Upper lobe of left lung (tissue), 6 donors: ENCODE measurements around the gene UBL7. TPM values are rescaled to one million over a fixed set of nuclear protein-coding genes. Genes with fewer than 3 reads are reported as not detected.

Experiments used
- ATAC-seq, 2 donors: fragments of 200-7000 bp; cut with Tn5 transposase; one replicate each; pipeline ENCODE4 v1.9.1; 2022; ENCODE audit warnings: mild to moderate bottlenecking in 2 of 2, moderate library complexity in 2 of 2; ENCODE audit not compliant: low FRiP score in 2 of 2
- DNase-seq, 2 donors: peaks; one replicate each; pipeline ENCODE4 v3.0.0-alpha.2; 2019 to 2020
- H3K27ac ChIP-seq, 4 donors: fragments of 200-600 bp; sonication (generic); one replicate each; pipeline ENCODE4 v1.5.1; 2016 to 2019
- H3K27me3 ChIP-seq, 4 donors: fragments of 200-600 bp; sonication (generic); one replicate each; pipeline ENCODE4 v1.5.1; 2017 to 2019
- H3K36me3 ChIP-seq, 4 donors: fragments of 200-600 bp; sonication (generic); one replicate each; pipeline ENCODE4 v1.5.1; 2016 to 2019
- H3K4me1 ChIP-seq, 4 donors: fragments of 200-600 bp; sonication (generic); one replicate each; pipeline ENCODE4 v1.5.1; 2018 to 2019
- H3K4me3 ChIP-seq, 4 donors: fragments of 200-600 bp; sonication (generic); one replicate each; pipeline ENCODE4 v1.5.1; 2017 to 2019; ENCODE audit warnings: mild to moderate bottlenecking in 2 of 4, moderate library complexity in 1 of 4
- H3K9me3 ChIP-seq, 4 donors: fragments of 200-600 bp; sonication (generic); one replicate each; pipeline ENCODE4 v1.5.1; 2018 to 2019
- EP300 ChIP-seq, 4 donors: sonication (generic); formaldehyde crosslinking; IDR thresholded peaks; one replicate each; pipeline ENCODE4 v1.5.1; 2017; ENCODE audit warnings: antibody characterized with exemption in 4 of 4, control low read depth in 2 of 4
- POLR2A ChIP-seq, 4 donors: fragments of 450-650 bp; IDR thresholded peaks; one replicate each; pipeline ENCODE4 v1.5.1; 2016 to 2017; ENCODE audit warnings: antibody characterized with exemption in 4 of 4, mild to moderate bottlenecking in 2 of 4
- POLR2AphosphoS5 ChIP-seq, 2 donors: sonication (generic); formaldehyde crosslinking; IDR thresholded peaks; one replicate each; pipeline ENCODE4 v1.5.1; 2017; ENCODE audit warnings: antibody characterized with exemption in 2 of 2
- WGBS, 2 donors: methylation state at CpG; one replicate each; pipeline ENCODE4 v1.1.5; 2017 to 2018; 5-methylcytosine and 5-hydroxymethylcytosine counted together
- total RNA-seq, 6 donors: library from RNA; depleted of rRNA in 4 of 6; stranded (reverse); fragments of >200 nt in 4 of 6; gene quantifications; one replicate each; pipeline versions ENCODE4 v1.1.0 to v1.2.1, GENCODE V29; 2016 to 2021
- TF ChIP-seq, protein P1 (sequence below), 6 experiments: fragments of 450-650 bp in 4 of 6; fragments of 200-600 bp in 2 of 6; sonication (generic) in 2 of 6; IDR thresholded peaks; one replicate each; pipeline ENCODE4 v1.5.1; 2016 to 2019; ENCODE audit warnings: antibody characterized with exemption in 6 of 6
- donor health status: DM: no; HTN: no; CAD: no; lungs with moderate emphysema.
- donor health status: DM: no; HTN: yes; CAD: no; lungs with severe emphysema.

UBL7 gene
- total RNA-seq, 6 donors from 2014 or later, result 22.0 to 53.1 (median 48.6) TPM

DNA sequence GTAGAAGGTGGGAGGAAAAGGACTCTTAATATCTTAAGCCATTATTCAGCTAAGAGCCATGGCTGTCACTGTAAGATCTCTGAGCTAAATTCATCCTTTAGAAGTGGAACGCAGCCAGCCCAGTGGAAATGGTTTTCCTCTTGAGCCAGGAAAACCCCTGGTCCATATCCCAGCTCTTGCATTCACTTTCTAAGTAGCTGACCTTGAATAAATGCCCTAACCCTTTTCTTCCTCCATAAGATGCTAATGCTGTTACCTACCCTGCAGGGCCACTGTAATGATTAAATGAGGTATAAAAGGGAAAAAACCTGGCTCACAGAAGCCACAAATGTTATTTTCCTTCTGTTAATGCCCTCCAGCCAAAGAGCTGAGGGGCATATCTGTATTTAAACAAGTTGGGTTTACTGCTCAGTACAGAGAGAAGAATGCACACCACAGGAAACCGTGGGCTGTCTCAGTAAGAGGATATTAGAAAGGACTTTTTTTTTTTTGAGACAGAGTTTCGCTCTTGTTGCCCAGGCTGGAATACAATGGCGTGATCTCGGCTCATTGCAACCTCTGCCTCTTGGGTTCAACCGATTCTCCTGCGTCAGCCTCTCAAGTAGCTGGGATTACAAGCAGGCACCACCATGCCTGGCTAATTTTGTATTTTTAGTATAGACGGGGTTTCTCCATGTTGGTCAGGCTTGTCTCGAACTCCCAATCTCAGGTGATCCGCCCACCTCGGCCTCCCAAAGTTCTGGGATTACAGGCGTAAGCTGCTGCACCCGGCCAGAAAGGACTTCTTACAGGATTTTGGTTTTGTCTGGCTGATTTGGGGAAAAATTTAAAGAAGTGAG, 6.8 kb downstream of the UBL7 start:
- peak overlapping the region in 1 of 4 donors; percentile 2 for H3K27ac ChIP-seq
- H3K27me3 ChIP-seq, result no peaks in the 10 kb centered on the region
- peaks cover 0 to 5% (median 0%) of the 10 kb centered on the region in 4 donors for H3K4me1 ChIP-seq
- ATAC-seq, result no peak
- no peak overlapping the region for H3K4me3 ChIP-seq
- DNase-seq, result no peak
- 80 to 82% methylated on average over 13 of the region's 13 CpGs for WGBS, 2 donors
- no peaks in the 10 kb centered on the region for H3K9me3 ChIP-seq
- TF ChIP-seq, protein P1, sequence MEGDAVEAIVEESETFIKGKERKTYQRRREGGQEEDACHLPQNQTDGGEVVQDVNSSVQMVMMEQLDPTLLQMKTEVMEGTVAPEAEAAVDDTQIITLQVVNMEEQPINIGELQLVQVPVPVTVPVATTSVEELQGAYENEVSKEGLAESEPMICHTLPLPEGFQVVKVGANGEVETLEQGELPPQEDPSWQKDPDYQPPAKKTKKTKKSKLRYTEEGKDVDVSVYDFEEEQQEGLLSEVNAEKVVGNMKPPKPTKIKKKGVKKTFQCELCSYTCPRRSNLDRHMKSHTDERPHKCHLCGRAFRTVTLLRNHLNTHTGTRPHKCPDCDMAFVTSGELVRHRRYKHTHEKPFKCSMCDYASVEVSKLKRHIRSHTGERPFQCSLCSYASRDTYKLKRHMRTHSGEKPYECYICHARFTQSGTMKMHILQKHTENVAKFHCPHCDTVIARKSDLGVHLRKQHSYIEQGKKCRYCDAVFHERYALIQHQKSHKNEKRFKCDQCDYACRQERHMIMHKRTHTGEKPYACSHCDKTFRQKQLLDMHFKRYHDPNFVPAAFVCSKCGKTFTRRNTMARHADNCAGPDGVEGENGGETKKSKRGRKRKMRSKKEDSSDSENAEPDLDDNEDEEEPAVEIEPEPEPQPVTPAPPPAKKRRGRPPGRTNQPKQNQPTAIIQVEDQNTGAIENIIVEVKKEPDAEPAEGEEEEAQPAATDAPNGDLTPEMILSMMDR (IDR thresholded peaks at IDR 0.05), result no peak
- TF ChIP-seq EP300 (IDR thresholded peaks at IDR 0.05), result no peak
- no peak for TF ChIP-seq POLR2AphosphoS5 (IDR thresholded peaks at IDR 0.05)
- no peak for TF ChIP-seq POLR2A (IDR thresholded peaks at IDR 0.05)
- H3K36me3 ChIP-seq, result peaks cover 13 to 91% (median 46%) of the 10 kb centered on the region in 4 donors

DNA sequence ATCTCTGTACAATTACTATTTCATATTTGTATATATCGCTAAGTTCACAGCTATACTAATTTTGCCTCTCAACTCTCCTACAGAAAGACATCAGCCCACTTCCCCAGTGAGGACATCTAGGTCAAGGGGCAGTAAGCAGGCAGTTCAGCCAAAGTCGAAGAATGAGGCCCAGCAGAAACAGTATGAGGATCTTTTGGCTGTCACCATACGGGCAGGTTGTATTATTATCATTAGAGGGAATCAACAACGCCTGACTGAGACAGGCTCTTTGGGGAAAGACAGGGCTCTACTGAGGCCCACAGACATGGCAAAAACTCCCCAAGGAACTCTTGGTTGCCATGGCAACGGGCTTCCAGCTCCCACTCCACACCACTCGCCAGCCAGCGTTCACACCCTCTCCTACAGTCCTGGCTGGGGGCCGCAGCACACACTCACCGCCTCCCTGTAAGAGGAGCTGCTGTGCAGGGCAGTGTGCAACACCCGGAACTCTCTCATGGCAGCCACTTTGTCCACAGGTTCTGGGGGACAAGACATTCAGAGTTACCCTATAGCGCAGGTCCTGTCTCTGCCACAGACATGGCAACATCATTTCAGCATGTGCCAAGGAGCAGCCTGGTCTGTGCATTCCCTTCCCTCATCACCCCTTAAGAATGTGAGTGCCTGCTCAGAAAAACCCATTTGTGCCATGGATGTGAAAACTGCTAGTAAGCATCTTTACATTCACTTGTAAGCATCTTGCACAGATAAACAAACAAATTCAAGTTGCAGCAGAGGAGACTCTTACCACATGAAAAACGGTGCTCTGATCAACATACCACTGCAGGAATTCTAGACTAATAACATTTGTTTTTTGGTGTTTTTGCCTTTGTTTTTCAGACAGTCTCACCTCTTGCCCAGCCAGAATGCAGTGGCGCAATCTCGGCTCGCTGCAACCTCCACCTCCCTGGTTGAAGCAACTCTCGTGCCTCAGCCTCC, 8.8 kb downstream of the UBL7 start:
- 85 to 86% methylated on average over 14 to 16 of the region's 16 CpGs for WGBS, 2 donors
- no peak overlapping the region for H3K27ac ChIP-seq
- ATAC-seq (no peak), DNase-seq (no peak)
- H3K4me3 ChIP-seq, result no peak overlapping the region
- H3K4me1 ChIP-seq, result peaks cover 0 to 5% (median 0%) of the 10 kb centered on the region in 4 donors
- TF ChIP-seq POLR2AphosphoS5 (IDR thresholded peaks at IDR 0.05) (no peak), EP300 (IDR thresholded peaks at IDR 0.05) (no peak), POLR2A (IDR thresholded peaks at IDR 0.05) (no peak)
- TF ChIP-seq, protein P1 (IDR thresholded peaks at IDR 0.05), result no peak
- no peaks in the 10 kb centered on the region for H3K9me3 ChIP-seq
- peaks cover 22 to 94% (median 64%) of the 10 kb centered on the region in 4 donors for H3K36me3 ChIP-seq
- no peaks in the 10 kb centered on the region for H3K27me3 ChIP-seq

DNA sequence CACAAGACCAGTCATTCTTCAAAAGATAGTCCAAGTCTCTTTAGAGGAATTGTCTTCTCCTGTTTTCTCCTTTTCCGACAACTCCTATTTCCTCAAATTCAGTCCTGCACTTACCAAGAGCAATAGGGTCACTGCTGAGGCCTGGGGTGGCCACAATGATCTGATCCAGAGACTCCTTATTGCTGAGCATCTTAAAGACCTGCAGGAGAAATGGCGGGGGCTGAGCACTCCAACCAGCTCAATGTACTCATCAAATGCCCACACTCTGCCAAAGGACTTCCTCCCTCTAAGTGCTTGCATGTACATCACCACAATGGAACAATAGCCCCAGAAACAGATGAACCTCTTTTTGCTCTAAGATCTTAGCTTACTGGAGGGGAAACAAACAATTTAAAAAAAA, 9.6 kb downstream of the UBL7 start:
- no peak for ATAC-seq
- peaks cover 29 to 94% (median 69%) of the 10 kb centered on the region in 4 donors for H3K36me3 ChIP-seq
- H3K27me3 ChIP-seq, result no peaks in the 10 kb centered on the region
- WGBS, 2 donors, result 77 to 95% methylated on average over 2 of the region's 2 CpGs
- DNase-seq, result no peak
- H3K4me3 ChIP-seq, result no peak overlapping the region
- H3K9me3 ChIP-seq, result no peaks in the 10 kb centered on the region
- TF ChIP-seq, protein P1 (IDR thresholded peaks at IDR 0.05), result no peak
- TF ChIP-seq POLR2AphosphoS5 (IDR thresholded peaks at IDR 0.05) (no peak), POLR2A (IDR thresholded peaks at IDR 0.05) (no peak)
- H3K27ac ChIP-seq, result no peak overlapping the region
- H3K4me1 ChIP-seq, result peaks cover 0 to 5% (median 0%) of the 10 kb centered on the region in 4 donors

DNA sequence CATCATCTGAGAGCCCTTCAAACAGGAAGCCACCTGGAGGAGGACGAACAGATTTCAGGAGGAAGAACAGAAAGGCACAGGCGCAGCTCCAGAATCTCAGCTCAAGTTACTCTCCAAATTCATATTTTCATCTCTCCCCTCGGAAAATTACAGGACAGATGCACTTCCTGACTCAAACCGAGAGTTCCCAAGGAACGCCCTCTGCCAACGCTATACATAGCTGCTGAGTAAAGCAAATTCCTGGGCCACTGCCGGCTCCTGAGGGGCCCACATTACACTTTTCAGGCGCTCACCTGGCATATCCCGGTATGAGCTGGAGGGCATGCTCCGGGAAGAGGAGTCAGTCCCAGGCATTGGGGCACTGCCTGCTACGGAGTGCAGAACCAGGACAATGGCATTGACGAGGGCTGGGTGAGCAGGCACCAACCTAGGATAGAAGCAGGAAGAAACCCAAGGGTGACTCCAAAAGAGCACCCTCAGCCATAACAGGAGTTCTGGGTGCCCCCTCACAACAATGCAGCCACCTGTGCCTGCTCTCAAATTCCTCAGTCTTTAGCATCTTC, 11.2 kb downstream of the UBL7 start:
- WGBS, 2 donors, result 94 to 96% methylated on average over 4 to 12 of the region's 12 CpGs
- peaks cover 32 to 94% (median 77%) of the 10 kb centered on the region in 4 donors for H3K36me3 ChIP-seq

More for the DNA sequence above, 11.2 kb downstream of the UBL7 start:
- H3K4me1 ChIP-seq, result peaks cover 0 to 5% (median 0%) of the 10 kb centered on the region in 4 donors
- no peaks in the 10 kb centered on the region for H3K27me3 ChIP-seq
- ATAC-seq (no peak), DNase-seq (no peak)
- H3K27ac ChIP-seq, result no peak overlapping the region
- no peaks in the 10 kb centered on the region for H3K9me3 ChIP-seq
- H3K4me3 ChIP-seq, result no peak overlapping the region
- TF ChIP-seq POLR2A (IDR thresholded peaks at IDR 0.05) (no peak), POLR2AphosphoS5 (IDR thresholded peaks at IDR 0.05) (no peak), EP300 (IDR thresholded peaks at IDR 0.05) (no peak)
